Prostate gland (tissue), 2 donors: ENCODE results near the gene PDE4D.

ENCODE experiments used
- POLR2A ChIP-seq: fragments of 450-650 bp; IDR thresholded peaks from one replicate; pipeline ENCODE4 v1.6.1; 2016; ENCODE audit warnings: antibody characterized with exemption, mild to moderate bottlenecking
- POLR2AphosphoS5 ChIP-seq: sonication (generic); formaldehyde crosslinking; IDR thresholded peaks from one replicate; pipeline ENCODE4 v1.6.1; 2017; ENCODE audit warnings: antibody characterized with exemption
- TF ChIP-seq, protein P1 (sequence below), 4 experiments: fragments of 200-600 bp in 2 of 4; fragments of 450-650 bp in 2 of 4; sonication (generic) in 2 of 4; IDR thresholded peaks; 1 replicate in 3 of 4; 2 replicates in 1 of 4; pipeline ENCODE4 v1.5.1; 2016 to 2019; ENCODE audit warnings: antibody characterized with exemption in 4 of 4, mild to moderate bottlenecking in 2 of 4, moderate library complexity in 2 of 4

DNA sequence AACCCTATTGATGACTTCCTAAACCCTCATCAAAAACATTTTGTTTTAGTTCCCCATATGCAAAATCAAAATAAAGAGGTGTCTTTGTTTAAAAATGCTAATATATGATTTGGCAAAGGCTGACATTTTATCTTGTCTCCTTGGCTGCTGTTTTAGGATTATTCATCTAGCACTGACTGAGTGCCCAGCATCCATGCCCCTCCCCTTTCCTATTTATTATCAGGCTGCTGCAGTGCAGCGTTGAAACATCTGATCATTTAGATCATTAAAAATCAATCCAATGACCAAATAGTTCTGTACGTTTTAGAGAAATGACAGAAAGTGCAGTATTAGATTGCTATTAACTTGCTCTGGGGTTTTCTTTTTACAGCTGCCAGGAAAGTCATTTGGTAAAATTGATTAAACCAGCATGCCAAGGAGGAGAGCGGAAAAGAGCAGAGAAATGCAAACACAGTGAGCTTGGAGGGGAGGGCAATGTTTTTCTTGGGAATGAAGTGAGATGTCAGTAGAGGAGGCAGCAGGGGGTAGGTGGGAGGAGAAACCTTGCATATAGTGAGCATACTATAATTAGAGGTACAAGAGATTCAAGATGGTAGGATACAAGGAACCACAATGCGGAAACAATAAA, 286.3 kb downstream of the PDE4D start:
- TF ChIP-seq, protein P1, sequence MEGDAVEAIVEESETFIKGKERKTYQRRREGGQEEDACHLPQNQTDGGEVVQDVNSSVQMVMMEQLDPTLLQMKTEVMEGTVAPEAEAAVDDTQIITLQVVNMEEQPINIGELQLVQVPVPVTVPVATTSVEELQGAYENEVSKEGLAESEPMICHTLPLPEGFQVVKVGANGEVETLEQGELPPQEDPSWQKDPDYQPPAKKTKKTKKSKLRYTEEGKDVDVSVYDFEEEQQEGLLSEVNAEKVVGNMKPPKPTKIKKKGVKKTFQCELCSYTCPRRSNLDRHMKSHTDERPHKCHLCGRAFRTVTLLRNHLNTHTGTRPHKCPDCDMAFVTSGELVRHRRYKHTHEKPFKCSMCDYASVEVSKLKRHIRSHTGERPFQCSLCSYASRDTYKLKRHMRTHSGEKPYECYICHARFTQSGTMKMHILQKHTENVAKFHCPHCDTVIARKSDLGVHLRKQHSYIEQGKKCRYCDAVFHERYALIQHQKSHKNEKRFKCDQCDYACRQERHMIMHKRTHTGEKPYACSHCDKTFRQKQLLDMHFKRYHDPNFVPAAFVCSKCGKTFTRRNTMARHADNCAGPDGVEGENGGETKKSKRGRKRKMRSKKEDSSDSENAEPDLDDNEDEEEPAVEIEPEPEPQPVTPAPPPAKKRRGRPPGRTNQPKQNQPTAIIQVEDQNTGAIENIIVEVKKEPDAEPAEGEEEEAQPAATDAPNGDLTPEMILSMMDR (IDR thresholded peaks at IDR 0.05) = no peak
- TF ChIP-seq POLR2A (no peak), POLR2AphosphoS5 (no peak)
